Effector CD8-positive, alpha-beta T cell (primary cell): ENCODE results near the gene ABHD6.
A peak's percentile ranks its signal among the peaks of the same experiment; 100 is the strongest.
"Not testable (repeated sequence)": the region's sequence is repeated elsewhere in the genome, so short reads cannot be mapped to it uniquely, and the experiment has no call there.

Source experiments
- DNase-seq: peaks from one replicate; lab custom pipeline; 2025; lab: John Stamatoyannopoulos, UW

The ABHD6 gene

GRCh38 chr3:58209933-58210332 lies 27.7 kb upstream of the ABHD6 start:
- DNase-seq = no peak

- DNase-seq = no peak
Observed at GRCh38 chr3:58210761-58211460, 26.7 kb upstream of the ABHD6 start, which contains the start of gene DNASE1L3. Gene DNASE1L3 (minus strand): TSS chr3:58210972. CDS start chr3:58210906, 66 bp downstream.

GRCh38 chr3:58214484-58215316 lies 22.9 kb upstream of the ABHD6 start:
- no peak for DNase-seq

DNA sequence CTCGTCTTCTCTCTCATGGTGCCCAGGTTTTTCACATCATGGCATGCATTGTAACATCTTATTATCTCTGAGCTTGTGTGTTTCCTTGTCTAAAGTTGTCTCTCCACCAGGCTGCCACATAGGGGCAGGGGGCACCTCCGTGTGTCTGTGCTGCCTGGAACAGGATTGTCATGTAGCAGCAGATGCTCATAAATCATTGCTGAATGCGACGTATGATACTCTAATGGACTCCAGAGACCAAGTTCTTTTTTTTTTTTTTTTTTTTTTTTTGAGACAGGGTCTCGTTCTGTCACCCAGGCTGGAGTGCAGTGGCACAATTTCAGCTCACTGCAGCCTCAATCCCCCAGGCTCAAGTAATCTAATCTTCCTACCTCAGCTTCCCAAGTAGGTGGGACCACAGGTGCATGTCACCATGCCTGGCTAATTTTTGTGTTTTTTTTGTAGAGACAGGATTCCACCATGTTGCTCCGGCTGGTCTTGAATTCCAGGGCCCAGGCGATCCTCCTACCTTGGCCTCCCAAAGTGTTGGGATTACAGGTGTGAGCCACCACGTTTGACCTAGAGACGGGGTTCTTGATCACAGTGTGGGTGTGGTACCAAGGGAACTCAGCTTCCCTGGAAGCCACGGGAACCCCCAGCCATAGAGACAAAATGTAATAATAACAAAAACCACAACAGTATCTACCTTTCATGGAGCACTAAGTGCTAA lies 22.1 kb upstream of the ABHD6 start:
- no peak for DNase-seq

DNA sequence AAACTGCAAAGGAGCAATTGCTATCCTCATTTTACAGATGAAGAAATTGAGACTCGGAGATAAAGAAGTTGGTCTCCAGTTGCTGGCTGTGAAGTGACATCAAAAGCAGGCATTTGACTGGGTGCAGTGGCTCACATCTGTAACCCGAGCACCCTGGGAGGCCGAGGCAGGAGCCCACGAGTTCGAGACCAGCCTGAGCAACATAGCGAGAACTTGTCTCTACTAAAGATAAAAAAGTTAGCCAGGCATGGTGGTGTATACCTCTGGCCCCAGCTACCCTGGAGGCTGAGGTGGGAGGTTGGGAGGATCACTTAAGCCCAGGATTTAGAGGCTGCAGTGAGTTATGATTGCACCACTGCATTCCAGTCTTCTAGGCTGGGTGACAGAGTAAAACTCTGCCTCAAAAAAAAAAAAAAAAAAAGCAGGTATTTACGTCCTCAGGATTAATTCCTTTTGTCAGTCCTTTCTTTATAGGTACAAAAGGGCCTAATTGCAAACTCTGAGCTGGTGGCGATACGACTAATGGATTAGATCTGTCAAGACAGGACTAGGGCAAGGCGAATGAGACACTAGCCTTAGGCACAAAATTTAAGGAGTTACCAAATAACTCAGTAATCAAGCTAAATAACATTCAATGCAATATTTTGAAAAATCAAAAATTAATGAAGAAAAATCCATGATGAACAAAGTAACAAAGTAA lies 20.9 kb upstream of the ABHD6 start:
- DNase-seq = no peak

DNA sequence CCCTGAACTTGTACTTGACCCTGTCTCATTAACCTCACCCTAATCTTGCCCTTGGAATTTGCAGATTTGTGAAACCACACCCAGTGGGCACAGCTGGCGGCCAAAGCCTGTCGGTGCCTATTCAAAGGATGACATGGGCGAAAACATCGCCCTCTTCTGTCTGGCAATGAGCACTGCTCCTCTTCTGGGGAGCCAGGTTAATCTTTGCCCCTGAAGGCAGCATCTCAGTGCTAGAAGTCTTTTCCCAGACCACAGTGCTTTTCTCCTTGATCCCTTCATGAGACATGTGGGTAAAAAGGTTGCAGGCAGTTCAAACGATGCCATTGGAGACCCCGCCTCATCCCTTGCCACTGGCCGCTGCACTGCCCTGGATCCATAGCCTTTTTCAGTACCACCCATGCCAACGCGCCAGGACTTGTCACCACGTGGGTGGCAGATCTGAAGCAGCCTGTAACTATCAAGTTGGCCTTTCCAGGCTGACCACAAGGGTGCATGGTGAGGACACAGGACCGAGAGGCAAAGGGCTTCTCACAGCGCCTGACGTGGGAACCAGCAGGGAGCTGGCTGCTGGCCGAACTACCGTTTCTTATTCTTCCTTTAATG lies 20.3 kb upstream of the ABHD6 start:
- DNase-seq = peak; percentile 37

DNA sequence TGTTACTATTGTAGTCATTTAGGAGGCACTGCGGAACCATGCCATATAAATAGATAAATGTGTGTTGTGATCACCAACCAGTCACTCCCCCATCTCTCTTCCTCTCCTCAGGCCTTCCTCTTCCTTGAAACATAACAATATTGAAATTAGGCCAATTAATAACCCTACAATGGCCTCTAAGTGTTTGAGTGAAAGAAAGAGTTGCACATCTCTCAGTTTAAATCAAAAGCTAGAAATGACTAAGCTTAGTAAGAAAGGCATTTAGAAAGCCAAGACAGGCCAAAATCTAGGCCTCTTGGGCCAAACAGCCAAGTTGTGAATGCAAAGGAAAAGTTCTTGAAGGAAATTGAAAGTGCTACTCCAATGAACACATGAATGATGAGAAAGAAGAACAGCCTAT lies 18.7 kb upstream of the ABHD6 start:
- DNase-seq = no peak

DNA sequence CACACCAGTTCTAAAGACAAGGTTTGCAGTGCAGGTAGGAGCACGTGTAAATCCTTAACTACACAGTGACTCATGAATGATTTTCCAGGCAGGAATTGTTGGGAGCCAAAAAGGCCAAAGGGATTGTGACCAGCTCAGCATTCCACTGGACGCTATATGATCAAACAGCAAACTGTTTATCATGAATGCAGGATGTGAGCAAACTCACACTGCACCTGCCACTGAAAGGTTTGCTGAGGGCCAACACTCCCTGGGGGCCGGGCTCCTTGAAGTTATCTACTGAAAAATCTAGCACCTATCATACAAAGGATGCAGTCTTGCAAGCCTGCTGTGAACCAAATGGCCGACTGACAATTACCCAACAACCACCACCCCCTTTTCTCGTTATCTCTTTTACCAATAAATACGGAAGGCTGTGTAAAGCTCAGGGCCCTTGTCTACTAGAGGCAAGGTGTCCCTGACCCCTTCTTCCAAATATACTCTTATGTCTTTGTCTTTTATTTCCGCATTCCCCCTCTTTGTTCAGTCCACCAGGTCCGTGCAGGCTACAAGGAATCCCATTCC lies 15.3 kb upstream of the ABHD6 start:
- no peak for DNase-seq

DNA sequence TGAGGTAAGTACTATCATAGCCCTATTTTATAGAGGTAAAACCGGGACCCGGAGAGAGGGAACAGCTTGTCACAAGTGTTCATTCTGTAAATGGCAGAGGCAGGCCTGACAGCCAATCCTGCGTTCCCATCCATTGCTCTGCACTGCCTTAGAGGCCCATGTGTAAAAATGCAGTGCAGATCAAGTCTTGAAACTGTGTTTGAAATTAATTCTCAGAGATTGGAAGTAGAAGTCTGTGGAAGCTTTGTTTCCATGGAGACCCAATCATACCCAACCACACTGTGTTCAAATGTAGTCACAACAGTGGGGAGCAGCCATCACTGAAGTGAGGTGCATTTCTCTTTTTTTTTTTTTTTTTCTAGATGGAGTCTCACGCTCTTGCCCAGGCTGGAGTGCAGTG lies 13.7 kb upstream of the ABHD6 start:
- no peak for DNase-seq

DNA sequence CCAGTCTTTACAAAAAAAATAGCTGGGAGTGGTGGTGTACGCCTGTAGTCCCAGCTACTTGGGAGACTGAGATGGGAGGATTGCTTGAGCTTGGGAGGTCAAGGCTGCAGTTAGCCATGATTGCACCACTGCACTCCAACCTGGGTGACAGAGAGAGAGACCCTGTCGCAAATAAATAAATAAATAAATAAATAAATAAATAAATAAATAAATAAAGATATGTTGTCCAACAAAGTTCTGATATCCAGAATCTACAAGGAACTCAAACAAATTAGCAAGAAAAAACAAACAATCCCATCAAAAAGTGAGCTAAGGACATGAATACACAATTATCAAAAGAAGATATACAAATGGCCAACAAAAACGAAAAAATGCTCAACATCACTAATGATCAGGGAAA lies 9.7 kb upstream of the ABHD6 start:
- not testable (repeated sequence) for DNase-seq

GRCh38 chr3:58230876-58231552 lies 6.6 kb upstream of the ABHD6 start:
- DNase-seq = no peak

GRCh38 chr3:58231666-58232065 lies 5.9 kb upstream of the ABHD6 start:
- DNase-seq = no peak

GRCh38 chr3:58234516-58234931 lies 3.1 kb upstream of the ABHD6 start:
- DNase-seq = no peak

GRCh38 chr3:58235970-58236369 lies 1.6 kb upstream of the ABHD6 start:
- DNase-seq = no peak

DNA sequence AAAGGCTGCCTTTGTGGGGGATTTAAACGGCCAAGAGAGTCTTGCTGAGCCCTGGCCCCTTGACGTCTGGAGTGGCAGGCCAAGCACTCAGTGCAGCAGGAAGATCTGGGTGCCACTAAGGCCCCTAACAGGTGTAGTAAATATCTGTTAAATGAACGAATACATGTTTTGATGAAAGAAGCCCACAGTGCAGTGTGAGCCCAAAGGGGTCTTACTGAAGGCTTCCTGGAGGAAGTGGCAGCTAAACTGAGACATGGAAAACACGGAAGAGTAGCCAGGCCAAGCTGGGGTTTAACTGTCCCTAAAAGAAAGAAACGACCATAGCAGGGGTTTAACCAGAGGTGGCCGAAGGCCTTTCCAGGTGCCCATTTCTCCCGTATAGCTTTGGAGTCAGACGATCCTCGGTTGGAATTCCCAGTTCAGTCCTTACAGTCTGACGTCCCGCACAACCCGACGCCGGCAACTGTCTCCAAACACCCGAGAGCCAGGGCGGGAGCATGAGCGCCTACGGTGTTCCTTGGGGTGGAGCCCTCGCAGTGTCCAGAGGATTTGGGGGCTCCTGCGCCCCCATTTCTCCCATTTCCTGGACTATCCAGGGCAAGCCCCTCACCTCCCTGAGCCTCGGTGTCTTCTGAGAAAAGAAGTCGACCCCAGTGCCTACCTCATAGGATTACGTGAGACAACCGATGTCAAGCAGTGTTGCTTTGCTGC lies 910 bp upstream of the ABHD6 start:
- no peak for DNase-seq

DNA sequence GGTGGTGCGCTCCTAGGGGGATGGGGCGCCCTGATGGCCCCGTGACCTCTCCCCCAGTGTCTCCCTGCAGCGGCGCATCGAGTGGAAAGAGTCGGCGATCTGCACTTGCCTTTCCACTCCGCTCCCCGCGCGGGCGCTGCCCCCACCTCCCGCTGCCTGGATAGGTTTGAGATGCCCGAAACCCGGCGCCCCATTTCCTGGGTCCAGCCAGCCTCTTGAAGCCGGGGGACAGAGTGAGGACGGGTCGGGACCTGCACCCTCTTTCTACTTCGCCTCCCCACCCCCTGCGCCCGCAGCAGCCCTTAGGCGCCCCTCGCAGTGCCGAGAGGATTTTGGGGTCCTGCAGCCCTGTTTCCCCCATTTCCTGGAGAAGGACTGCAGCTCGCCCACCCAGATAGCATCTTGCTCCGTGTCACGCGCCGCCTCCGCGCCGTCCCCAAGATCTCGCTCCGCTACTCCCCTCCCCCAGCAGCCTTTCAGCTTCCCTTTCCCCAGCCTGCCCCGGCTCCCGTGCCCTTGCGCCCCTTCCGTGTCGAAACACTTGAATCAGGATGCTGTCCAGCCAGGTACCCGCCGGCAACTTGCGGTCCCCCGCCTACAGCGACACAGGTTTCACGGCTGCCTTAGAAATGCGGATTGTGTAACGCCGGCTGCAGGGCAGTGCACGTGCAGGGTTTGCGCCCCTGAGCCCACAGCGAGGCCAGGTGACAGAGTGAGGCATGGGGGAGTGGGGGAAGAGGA lies 519 bp downstream of the ABHD6 start:
- peak; percentile 49 for DNase-seq

DNA sequence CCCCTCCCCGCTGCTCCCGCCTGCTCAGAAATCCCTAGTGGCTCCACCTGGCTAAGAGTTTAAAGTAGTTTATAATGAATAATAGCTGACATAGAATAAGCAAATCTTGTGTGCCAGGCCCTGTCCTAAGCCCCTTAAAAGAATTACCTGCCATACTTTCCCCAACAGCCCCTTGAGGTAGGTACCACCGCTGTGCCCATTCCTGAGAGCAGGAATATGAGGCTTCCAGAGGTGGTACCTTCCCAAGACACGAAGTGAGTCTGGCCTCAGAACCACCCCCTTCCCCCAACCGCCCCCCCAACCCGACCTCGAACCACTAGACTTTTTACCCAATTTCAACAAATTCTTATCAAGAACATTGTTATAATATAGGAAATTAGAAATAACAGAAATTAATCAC lies 1.2 kb downstream of the ABHD6 start:
- DNase-seq = no peak

GRCh38 chr3:58241306-58242044 lies 3.9 kb downstream of the ABHD6 start:
- no peak for DNase-seq

DNA sequence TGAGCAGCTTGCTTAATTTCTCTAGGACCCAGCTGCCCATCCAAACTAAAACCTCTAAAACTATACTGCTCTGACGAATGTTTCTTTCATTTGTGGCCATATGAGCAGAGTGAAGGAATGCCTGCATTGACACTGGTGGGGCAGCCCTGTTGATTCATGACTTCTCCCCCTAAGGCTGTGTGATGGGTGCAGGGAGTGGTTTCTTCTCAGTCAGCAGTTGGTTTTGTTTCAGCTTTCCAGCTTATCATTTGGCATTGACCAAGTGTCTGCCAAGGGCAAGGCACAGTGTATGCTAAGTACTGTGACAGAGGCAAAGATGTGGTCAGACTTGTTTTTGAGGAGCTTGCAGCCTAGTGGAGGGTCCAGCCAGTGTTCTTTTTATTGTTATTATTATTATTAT lies 4.7 kb downstream of the ABHD6 start:
- DNase-seq = no peak
